Measurements from ENCODE around the gene TUBB6. TPM values are rescaled to one million over a fixed set of nuclear protein-coding genes. Genes with fewer than 3 reads are reported as not detected.

TUBB6 gene
- total RNA-seq = 10 to 100 TPM; 11.1 to 11.6 TPM

DNA sequence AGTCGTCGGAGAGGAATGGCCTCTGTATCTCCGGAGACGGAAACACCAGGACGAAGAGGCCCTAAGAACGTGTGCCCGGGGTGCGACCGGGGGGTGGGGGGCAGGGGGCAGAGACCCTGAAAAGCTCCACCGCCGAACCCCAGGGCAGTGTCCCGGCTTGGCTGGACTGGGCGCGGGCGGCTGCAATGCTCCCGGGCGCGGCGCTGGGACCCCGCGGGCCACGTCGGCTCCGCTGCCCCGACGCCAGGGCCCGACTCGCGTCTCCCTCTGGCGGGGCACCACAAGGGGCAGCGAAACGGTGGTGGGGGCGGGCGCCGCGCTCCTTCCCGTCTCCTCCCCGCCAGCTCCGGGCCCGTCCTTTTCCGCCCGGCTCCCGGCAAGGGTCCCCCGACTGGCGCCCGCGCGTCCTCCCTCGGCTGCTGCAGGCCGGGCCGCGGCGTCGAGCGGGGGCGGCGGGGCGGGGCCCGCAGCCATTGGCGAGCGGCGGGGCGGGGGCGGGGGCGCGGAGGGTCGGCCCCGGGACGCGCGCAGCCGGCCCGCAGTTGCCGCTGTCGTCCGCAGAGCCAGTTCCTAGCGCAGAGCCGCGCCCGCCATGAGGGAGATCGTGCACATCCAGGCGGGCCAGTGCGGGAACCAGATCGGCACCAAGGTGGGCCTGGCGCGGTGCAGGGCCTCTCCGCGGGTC is at the start of gene TUBB6:
Gene TUBB6, plus strand, starts transcription at position 541 of the 685 bp plus-strand sequence. Its CDS starts 52 bp downstream, at position 593.
- Mint-ChIP-seq H3K36me3 (peaks cover 14% of the 10 kb centered on the region), H3K27ac (no peak within 1 kb of the TSS), H3K4me1 (peaks cover 14% of the 10 kb centered on the region), H3K9me3 (peaks cover 5% of the 10 kb centered on the region), H3K27me3 (peaks cover 62% of the 10 kb centered on the region), H3K4me3 (peak within 1 kb of the TSS; percentile 73)
- DNase-seq = peak; percentile 74

DNA sequence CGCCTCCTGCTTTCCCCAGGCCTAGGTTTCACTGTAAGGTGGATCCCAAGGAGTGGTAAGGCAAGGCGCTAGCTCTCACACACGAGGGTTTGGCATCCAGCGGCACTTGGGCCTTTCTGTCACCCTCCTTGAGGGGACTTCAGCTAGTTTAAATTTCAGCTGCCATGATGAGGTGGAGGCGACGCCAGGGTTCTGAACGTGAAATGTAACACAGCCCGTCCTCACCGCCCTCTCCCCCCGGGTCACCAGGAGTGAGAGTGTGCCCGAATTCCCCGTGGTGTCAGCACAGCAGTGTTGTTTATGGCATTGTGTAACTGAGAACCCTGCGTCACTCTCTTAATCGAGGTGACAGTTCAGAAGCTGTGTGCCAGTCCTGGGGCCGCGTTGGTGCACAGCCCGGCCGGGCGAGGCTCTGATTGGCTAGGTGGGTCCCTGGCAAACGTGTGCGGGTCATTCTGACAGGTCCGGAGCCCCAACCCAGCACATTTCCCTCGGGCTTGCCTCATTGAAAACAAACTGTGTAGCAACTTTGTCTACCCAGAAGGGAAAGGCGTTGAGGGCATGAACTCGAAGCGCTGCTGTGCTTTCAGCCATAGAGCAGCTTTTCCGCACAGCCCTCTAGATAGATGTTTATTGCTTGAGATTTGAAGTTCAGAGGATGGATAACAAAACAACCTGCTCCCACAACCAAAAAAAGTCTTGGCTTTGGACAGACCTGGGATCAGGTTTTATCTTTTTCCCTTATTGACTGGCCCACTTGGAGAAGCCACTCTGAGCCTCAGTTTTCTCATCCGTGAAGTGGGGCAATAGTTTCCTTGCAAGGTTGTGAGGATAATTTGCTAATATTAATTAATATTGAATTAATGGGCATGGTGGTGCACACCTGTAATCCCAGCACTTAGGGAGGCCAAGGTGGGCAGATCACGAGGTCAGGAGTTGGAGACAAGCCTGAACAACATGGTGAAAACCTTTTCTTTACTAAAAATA is 49.0 kb upstream of the TUBB6 start:
- no peak for DNase-seq
- Mint-ChIP-seq H3K27ac (no peak overlapping the region), H3K4me3 (no peak overlapping the region), H3K36me3 (no peaks in the 10 kb centered on the region), H3K27me3 (peaks cover 33% of the 10 kb centered on the region), H3K9me3 (no peaks in the 10 kb centered on the region), H3K4me1 (no peaks in the 10 kb centered on the region)

DNA sequence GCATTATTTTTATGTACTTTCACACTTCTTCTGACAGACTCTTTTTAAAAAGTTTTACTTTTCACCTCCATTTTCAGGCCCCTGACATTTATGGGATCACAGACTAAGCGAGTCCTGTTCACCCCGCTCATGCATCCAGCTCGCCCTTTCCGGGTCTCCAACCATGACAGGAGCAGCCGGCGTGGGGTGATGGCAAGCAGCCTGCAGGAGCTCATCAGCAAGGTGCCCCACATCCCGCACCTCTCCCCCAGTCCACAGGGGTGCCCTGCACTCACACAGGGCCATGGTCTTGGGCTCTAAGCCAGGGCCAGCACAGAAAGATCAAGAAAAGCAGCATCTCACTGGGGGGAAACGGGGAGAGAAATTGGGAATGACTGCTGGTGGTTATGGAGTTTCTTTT is 45.3 kb upstream of the TUBB6 start:
- Mint-ChIP-seq H3K27me3 (peaks cover 5% of the 10 kb centered on the region), H3K27ac (no peak overlapping the region), H3K4me3 (no peak overlapping the region), H3K36me3 (no peaks in the 10 kb centered on the region), H3K4me1 (no peaks in the 10 kb centered on the region), H3K9me3 (no peaks in the 10 kb centered on the region)
- no peak for DNase-seq

DNA sequence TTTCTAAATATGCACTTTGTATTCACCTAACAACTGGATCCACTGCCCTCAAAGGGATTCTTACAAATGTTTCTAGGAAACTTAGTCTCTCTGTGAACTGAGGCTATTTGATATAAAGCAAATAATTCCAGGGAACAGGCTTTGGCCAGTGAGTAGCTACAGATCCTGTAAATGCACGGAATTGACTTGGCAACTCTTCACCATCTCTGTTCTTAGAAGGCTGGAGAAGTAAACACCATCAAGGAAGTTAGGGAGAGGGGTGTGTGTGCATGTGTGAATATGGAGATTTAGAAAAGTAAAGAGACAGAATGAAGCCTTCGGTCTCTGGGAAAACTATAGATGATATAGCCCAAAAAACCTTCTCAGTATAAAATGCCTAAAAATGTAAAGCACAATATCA is 43.2 kb upstream of the TUBB6 start:
- no peak for DNase-seq
- Mint-ChIP-seq H3K4me1 (no peaks in the 10 kb centered on the region), H3K27ac (no peak overlapping the region), H3K36me3 (no peaks in the 10 kb centered on the region), H3K9me3 (no peaks in the 10 kb centered on the region), H3K4me3 (no peak overlapping the region), H3K27me3 (peaks cover 4% of the 10 kb centered on the region)

DNA sequence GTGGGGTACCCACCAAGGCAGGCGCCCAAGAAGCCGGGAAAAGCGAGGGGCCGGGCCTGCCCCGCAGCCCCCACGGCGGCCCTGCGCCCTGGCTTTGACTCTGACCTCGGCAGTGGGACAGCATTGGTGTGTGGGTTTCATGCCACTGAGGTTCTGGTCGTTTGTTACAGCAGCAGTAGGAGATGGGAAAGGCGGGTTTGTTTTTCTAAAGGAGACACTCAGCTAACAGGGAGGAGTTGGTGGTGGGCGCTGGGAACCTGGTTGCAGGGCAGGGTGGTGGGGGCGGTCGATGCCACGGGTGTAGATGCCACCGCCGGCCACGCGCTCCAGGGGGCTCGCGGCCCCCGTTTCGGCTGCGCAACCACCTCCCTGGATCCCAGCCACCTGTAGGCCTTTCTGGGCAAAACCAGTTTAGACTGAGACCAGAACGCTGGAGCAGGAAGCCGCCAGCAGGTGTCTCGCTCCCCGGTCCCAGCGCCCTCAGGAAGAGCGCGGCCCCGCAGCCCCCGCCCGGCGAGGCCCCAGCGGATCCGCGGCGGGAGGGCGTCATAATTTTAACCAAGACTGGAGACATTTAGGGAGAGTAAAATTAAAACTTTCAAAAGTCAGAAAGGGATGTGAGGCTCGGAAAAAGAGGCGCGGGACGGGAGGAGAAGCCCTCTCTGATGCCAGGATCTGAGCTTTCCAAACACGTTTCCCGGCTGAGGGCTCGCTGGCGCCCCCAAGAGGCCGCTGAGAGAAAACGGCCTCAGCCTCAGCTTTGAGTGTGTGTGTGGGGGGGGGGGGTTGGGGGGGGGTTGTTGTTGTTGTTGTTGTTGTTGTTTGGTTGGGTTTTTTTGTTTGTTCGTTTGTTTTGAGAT is 36.4 kb upstream of the TUBB6 start:
- no peaks in the 10 kb centered on the region for H3K9me3 Mint-ChIP-seq
- DNase-seq = peak; percentile 65
- H3K4me3 Mint-ChIP-seq = peak overlapping the region; percentile 65
- H3K27ac Mint-ChIP-seq = no peak overlapping the region
- peaks cover 2% of the 10 kb centered on the region for H3K4me1 Mint-ChIP-seq
- peaks cover 11% of the 10 kb centered on the region for H3K27me3 Mint-ChIP-seq
- no peaks in the 10 kb centered on the region for H3K36me3 Mint-ChIP-seq

DNA sequence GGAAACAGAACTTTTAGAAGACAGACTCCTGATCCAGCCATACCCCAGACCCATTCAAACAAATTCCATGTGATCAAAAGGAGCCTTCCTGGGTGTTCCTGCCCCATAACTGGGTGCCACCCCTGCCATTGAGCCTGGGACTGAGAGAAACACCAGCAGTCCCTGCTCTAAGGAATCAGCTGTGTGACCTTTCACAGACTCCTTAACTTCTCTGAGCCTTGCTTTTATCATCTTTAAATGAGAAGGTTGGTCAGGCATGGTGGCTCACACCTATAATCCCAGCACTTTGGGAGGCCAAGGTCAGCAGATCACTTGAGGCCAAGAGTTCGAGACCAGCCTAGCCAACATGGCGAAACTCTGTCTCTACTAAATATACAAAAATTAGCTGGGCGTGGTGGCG is 33.2 kb upstream of the TUBB6 start:
- peaks cover 2% of the 10 kb centered on the region for H3K4me1 Mint-ChIP-seq
- H3K27ac Mint-ChIP-seq = no peak overlapping the region
- H3K4me3 Mint-ChIP-seq = no peak overlapping the region
- no peak for DNase-seq
- peaks cover 14% of the 10 kb centered on the region for H3K27me3 Mint-ChIP-seq
- H3K9me3 Mint-ChIP-seq = no peaks in the 10 kb centered on the region
- no peaks in the 10 kb centered on the region for H3K36me3 Mint-ChIP-seq

DNA sequence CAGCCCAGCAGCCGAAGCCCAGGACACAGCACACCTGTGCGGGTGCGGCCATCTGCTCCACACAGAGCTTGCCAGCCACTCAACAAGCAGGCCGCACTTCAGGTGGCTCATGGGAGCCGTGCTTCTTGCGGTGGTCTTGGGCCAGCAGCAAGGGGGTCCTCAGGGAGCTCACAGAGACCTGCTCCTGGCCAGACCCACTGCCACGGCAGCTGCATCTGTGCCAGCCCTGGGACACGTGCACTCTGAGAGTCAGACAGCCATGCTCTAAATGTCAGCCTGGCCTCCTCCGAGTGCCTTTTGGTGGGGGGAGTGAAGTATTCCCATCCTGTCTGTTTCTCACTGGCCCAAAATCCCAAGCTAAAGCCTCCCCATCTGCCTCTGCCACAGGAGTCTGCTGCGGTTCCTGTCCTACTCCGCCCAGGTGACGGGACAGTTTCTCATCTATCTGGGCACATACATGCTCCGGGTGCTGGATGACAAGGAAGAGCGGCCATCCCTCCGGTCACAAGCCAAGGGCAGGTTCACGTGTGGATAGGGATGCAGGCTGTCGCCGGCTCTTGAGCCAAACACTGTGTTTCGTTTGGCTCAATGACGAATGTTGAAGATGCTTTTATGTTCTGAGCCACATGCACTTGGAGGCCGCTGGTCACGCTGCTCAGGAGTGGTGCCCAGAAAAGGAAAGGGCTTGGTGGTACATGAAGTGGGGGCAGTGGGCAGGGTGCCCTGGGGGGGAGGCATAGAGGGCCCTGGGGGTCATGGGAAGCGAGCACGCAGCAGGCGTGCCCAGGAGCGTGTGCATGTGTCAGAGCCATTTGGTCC is 31.1 kb upstream of the TUBB6 start:
- H3K9me3 Mint-ChIP-seq = no peaks in the 10 kb centered on the region
- peaks cover 14% of the 10 kb centered on the region for H3K27me3 Mint-ChIP-seq
- DNase-seq = no peak
- H3K4me3 Mint-ChIP-seq = no peak overlapping the region
- H3K4me1 Mint-ChIP-seq = peaks cover 2% of the 10 kb centered on the region
- H3K36me3 Mint-ChIP-seq = no peaks in the 10 kb centered on the region
- H3K27ac Mint-ChIP-seq = no peak overlapping the region

DNA sequence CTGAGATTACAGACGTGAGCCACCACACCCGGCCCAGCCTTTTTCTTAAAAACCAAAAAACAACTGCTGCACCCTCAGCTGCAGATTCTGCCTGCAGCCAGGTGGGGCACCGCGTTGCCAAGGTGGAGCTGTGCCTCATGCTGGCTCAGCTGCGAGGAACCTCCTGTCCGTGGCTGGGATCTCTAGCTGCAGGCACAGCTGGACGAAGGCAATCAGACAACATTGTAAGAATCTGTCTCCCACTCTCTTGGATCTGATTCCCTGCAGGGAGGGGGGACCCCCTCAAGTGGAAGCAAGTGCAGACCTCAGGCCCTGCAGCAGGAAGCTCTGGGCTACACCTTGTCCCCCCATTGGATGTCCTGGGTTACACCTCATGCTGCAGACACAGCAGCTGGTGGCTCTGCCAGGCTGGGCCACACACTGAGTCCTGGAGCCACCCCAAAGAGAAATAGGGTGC is 29.8 kb upstream of the TUBB6 start:
- no peak overlapping the region for H3K27ac Mint-ChIP-seq

DNA sequence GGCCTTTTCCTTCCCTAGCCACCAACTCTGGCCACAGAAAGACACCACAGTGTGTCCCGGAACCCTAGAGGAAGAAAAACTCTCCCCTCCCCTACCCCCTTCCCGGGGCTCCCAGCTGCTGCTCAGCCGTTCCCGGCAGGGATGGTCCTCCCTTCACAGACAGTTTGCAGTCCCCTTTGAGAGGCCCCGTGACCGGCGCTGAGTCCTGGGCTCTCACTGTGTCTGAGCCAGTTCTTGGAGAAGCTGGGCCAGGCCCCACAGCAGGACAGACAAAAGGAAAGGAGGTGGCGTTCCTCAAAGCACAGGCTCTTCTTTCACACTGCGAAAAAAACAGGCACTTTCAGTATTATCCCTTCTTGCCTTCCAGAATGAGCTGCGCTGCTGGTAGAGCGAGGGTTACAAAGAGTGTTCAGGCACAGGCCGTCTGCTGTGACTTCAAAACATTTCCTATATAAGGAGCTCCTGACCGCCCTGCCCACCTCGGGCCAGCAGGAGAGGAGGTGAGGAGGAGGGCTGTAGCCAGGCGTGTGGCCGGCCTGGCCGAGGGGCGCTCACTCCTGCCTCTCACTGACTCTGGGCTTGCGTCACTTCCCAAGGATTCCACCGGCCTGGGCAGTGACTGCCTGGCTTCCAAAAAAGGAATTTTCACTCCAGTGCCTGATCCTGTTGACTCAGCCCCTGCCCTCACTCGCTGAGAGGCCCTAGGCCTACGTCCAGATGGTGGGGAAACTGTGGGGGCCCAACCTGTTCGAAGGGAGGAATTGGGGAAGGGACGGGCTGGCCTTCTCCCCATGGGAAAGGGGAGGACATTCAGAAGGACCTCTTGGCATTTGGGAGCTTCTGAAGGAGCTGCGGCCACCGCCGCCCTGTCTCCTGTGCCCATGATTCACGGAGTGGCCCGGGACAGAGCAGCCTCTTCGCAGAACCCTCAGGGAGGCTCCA is 29.0 kb upstream of the TUBB6 start:
- H3K4me3 Mint-ChIP-seq = no peak overlapping the region
- H3K9me3 Mint-ChIP-seq = no peaks in the 10 kb centered on the region
- H3K36me3 Mint-ChIP-seq = no peaks in the 10 kb centered on the region
- H3K27ac Mint-ChIP-seq = no peak overlapping the region
- no peak for DNase-seq
- H3K27me3 Mint-ChIP-seq = peaks cover 13% of the 10 kb centered on the region
- no peaks in the 10 kb centered on the region for H3K4me1 Mint-ChIP-seq

More for the DNA sequence above, 29.8 kb upstream of the TUBB6 start:
- Mint-ChIP-seq H3K4me3 (no peak overlapping the region), H3K4me1 (no peaks in the 10 kb centered on the region), H3K9me3 (no peaks in the 10 kb centered on the region), H3K36me3 (no peaks in the 10 kb centered on the region), H3K27me3 (peaks cover 16% of the 10 kb centered on the region)
- DNase-seq = no peak

DNA sequence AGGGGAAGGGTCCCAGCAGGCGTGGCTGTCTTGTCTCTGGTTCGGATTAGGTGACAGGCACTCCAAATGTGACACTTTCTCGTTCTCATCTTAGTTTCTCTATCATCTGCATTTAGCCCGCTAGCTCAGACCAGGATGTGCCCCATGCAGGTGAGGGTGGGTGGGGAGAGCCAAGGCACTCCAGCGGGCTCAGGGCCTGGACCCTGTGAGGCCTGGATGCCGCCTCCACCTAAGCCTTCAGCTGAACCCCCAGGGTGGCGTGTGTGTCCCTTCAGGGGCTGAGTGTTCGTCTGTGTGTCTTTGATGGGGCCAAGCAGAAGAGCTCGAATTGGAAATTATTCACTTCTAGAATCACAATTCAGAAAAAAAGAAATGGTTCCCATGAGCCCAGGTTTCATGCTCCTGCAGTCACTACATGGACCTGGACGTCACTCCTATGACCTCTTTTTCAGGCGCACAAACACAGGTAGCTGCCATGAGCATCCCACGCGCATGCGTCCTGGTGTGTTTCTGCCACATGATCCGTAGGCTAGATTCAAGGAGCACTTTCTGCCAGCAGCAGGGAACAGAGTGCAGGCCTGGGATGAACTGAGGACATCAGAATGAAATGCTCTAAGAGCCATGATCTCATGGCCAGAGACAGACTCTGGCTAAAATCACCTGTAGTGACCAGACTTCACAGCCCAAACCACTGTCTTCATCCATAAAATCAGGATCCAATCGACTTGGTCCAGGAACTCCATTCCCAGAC is 28.1 kb upstream of the TUBB6 start:
- H3K27me3 Mint-ChIP-seq = peaks cover 23% of the 10 kb centered on the region
- no peaks in the 10 kb centered on the region for H3K36me3 Mint-ChIP-seq
- DNase-seq = no peak
- no peaks in the 10 kb centered on the region for H3K9me3 Mint-ChIP-seq
- no peaks in the 10 kb centered on the region for H3K4me1 Mint-ChIP-seq
- H3K4me3 Mint-ChIP-seq = no peak overlapping the region
- no peak overlapping the region for H3K27ac Mint-ChIP-seq

DNA sequence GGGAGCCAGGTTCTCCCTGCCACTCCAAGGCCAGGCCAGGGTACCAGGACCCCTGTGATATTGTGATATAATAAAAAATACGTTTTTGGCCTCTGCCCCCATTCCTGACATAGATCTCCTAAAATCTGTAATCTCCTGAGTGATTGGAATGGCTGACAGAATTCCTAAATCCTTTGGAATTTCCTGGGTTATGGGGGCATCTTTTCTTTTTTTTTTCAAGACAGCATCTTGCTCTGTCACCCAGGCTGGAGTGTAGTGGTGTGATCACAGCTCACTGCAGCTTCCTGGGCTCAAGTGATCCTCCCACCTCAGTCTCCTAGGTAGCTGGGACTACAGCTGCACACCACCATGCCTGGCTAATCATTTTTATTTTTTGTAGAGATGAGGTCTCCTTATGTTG is 26.2 kb upstream of the TUBB6 start:
- no peak for DNase-seq
- H3K36me3 Mint-ChIP-seq = no peaks in the 10 kb centered on the region

DNA sequence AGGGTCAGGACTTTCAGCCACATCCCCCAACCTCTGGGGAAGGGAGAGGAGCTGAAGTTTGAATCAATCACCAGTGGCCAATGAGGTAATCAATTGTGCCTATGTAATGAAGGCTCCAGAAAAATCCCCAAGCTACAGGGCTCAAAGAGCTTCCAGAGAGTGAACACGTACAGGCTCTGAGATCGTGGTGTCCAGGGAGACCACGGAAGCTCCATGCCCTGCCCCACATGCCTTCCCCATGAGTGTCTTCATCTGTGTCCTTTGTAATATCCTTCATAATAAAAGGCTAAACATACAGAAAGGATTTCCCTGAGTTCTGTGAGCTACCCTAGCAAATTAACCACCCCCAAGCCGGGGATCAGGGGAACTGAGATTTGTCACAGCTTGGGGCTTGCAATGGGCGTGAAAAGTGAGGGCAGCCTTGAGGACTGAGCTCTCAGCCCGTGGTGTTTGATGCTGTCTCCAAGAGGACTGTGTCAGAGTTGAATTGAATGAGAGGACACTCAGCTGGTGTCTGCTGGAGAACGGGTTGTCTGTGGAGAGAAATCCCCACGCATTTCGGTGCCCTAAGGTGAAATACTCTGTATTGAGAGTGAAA is 25.5 kb upstream of the TUBB6 start:
- H3K9me3 Mint-ChIP-seq = no peaks in the 10 kb centered on the region
- no peak overlapping the region for H3K27ac Mint-ChIP-seq
- H3K4me3 Mint-ChIP-seq = no peak overlapping the region
- H3K36me3 Mint-ChIP-seq = no peaks in the 10 kb centered on the region
- DNase-seq = no peak
- peaks cover 26% of the 10 kb centered on the region for H3K27me3 Mint-ChIP-seq
- H3K4me1 Mint-ChIP-seq = no peaks in the 10 kb centered on the region

More for the DNA sequence above, 26.2 kb upstream of the TUBB6 start:
- Mint-ChIP-seq H3K4me1 (no peaks in the 10 kb centered on the region), H3K27me3 (peaks cover 25% of the 10 kb centered on the region), H3K9me3 (no peaks in the 10 kb centered on the region), H3K4me3 (no peak overlapping the region), H3K27ac (no peak overlapping the region)

Measured in activated naive CD8-positive, alpha-beta T cell treated with anti-CD3 and anti-CD28 coated beads for 36 hours (primary cell).